Measurements from ENCODE around the gene FZR1.

FZR1 gene

GRCh38 chr19:3465552-3465951 is 40.6 kb upstream of the FZR1 start:
- DNase-seq = no peak
- Histone ChIP-seq H2BK12ac (ENCODE audit: low read length in 2 of 2) (peak overlapping the region in 1 of 2 experiments; percentile 29), H3K4ac (ENCODE audit: low read depth in 1 of 2, low read length in 2 of 2) (no peak overlapping the region), H2AK5ac (ENCODE audit: low read length, severe bottlenecking) (peak overlapping the region; percentile 45), H2BK5ac (ENCODE audit: low read depth, low read length, poor library complexity, severe bottlenecking) (no peak overlapping the region), H3K79me1 (replicated peaks; ENCODE audit: low read length, poor library complexity, severe bottlenecking) (peaks cover 8% of the 10 kb centered on the region), H3K14ac (ENCODE audit: low read length in 2 of 2) (no peak overlapping the region), H2BK120ac (ENCODE audit: low read depth, low read length) (no peak overlapping the region), H3K27me3 (ENCODE audit: control insufficient read depth in 1 of 2, insufficient read depth in 1 of 2, low read length in 2 of 2) (no peaks in the 10 kb centered on the region), H3K4me2 (ENCODE audit: low read length, poor library complexity, severe bottlenecking) (no peak overlapping the region), H2AFZ (ENCODE audit: low read depth, low read length) (no peak overlapping the region), H3K23ac (ENCODE audit: low read length in 2 of 2) (no peak overlapping the region), H3K4me3 (ENCODE audit: insufficient read depth in 1 of 2, low read depth in 1 of 2, low read length in 2 of 2) (no peak overlapping the region), H3K27ac (ENCODE audit: low read length, poor library complexity, severe bottlenecking) (no peak overlapping the region), H3K4me1 (ENCODE audit: control insufficient read depth, insufficient read depth, low read depth, low read length) (peaks cover 23% of the 10 kb centered on the region), H3K18ac (ENCODE audit: low read depth in 1 of 2, low read length in 2 of 2) (no peak overlapping the region), H3K9me3 (ENCODE audit: control insufficient read depth, low read length) (no peaks in the 10 kb centered on the region), H4K8ac (ENCODE audit: low read length) (peak overlapping the region; percentile 39), H3K36me3 (ENCODE audit: control insufficient read depth in 1 of 2, insufficient read depth in 2 of 2, low read depth in 1 of 2, low read length in 2 of 2) (peaks cover 23 to 41% of the 10 kb centered on the region in 2 experiments), H4K91ac (ENCODE audit: low read length) (peak overlapping the region; percentile 46), H2BK15ac (ENCODE audit: low read depth, poor library complexity, severe bottlenecking) (no peak overlapping the region), H3K9ac (ENCODE audit: low read length) (no peak overlapping the region)
- WGBS = 55% methylated on average over 7 of the region's 7 CpGs

GRCh38 chr19:3466635-3467034 is 39.5 kb upstream of the FZR1 start:
- H2BK5ac ChIP-seq (ENCODE audit: low read depth, low read length, poor library complexity, severe bottlenecking) = no peak overlapping the region
- no peak overlapping the region for H3K23ac ChIP-seq (ENCODE audit: low read length in 2 of 2)
- no peaks in the 10 kb centered on the region for H3K27me3 ChIP-seq (ENCODE audit: control insufficient read depth in 1 of 2, insufficient read depth in 1 of 2, low read length in 2 of 2)
- no peak overlapping the region for H2BK15ac ChIP-seq (ENCODE audit: low read depth, poor library complexity, severe bottlenecking)
- H3K9ac ChIP-seq (ENCODE audit: low read length) = no peak overlapping the region
- peaks cover 16 to 35% of the 10 kb centered on the region in 2 experiments for H3K36me3 ChIP-seq (ENCODE audit: control insufficient read depth in 1 of 2, insufficient read depth in 2 of 2, low read depth in 1 of 2, low read length in 2 of 2)
- peaks cover 20% of the 10 kb centered on the region for H3K4me1 ChIP-seq (ENCODE audit: control insufficient read depth, insufficient read depth, low read depth, low read length)
- no peak overlapping the region for H3K4ac ChIP-seq (ENCODE audit: low read depth in 1 of 2, low read length in 2 of 2)
- H3K4me2 ChIP-seq (ENCODE audit: low read length, poor library complexity, severe bottlenecking) = no peak overlapping the region
- no peak overlapping the region for H3K18ac ChIP-seq (ENCODE audit: low read depth in 1 of 2, low read length in 2 of 2)
- H2AK5ac ChIP-seq (ENCODE audit: low read length, severe bottlenecking) = no peak overlapping the region
- no peak overlapping the region for H2BK120ac ChIP-seq (ENCODE audit: low read depth, low read length)
- H3K79me1 ChIP-seq (replicated peaks; ENCODE audit: low read length, poor library complexity, severe bottlenecking) = peaks cover 6% of the 10 kb centered on the region
- H2BK12ac ChIP-seq (ENCODE audit: low read length in 2 of 2) = no peak overlapping the region
- H3K9me3 ChIP-seq (ENCODE audit: control insufficient read depth, low read length) = no peaks in the 10 kb centered on the region
- DNase-seq = no peak
- no peak overlapping the region for H3K14ac ChIP-seq (ENCODE audit: low read length in 2 of 2)
- H2AFZ ChIP-seq (ENCODE audit: low read depth, low read length) = no peak overlapping the region
- no peak overlapping the region for H3K27ac ChIP-seq (ENCODE audit: low read length, poor library complexity, severe bottlenecking)
- H4K91ac ChIP-seq (ENCODE audit: low read length) = no peak overlapping the region
- H3K4me3 ChIP-seq (ENCODE audit: insufficient read depth in 1 of 2, low read depth in 1 of 2, low read length in 2 of 2) = no peak overlapping the region
- 91% methylated on average over 9 of the region's 9 CpGs for WGBS
- no peak overlapping the region for H4K8ac ChIP-seq (ENCODE audit: low read length)

GRCh38 chr19:3467437-3468198 is 38.5 kb upstream of the FZR1 start:
- H3K9me3 ChIP-seq (ENCODE audit: control insufficient read depth, low read length) = no peaks in the 10 kb centered on the region
- H3K4ac ChIP-seq (ENCODE audit: low read depth in 1 of 2, low read length in 2 of 2) = no peak overlapping the region
- H3K23ac ChIP-seq (ENCODE audit: low read length in 2 of 2) = no peak overlapping the region
- WGBS = 99% methylated on average over 9 of the region's 10 CpGs
- peaks cover 12 to 31% of the 10 kb centered on the region in 2 experiments for H3K36me3 ChIP-seq (ENCODE audit: control insufficient read depth in 1 of 2, insufficient read depth in 2 of 2, low read depth in 1 of 2, low read length in 2 of 2)
- no peak overlapping the region for H2BK120ac ChIP-seq (ENCODE audit: low read depth, low read length)
- no peak overlapping the region for H2BK5ac ChIP-seq (ENCODE audit: low read depth, low read length, poor library complexity, severe bottlenecking)
- H4K8ac ChIP-seq (ENCODE audit: low read length) = no peak overlapping the region
- no peak overlapping the region for H2BK12ac ChIP-seq (ENCODE audit: low read length in 2 of 2)
- H3K27me3 ChIP-seq (ENCODE audit: control insufficient read depth in 1 of 2, insufficient read depth in 1 of 2, low read length in 2 of 2) = no peaks in the 10 kb centered on the region
- no peak overlapping the region for H2AFZ ChIP-seq (ENCODE audit: low read depth, low read length)
- H2AK5ac ChIP-seq (ENCODE audit: low read length, severe bottlenecking) = no peak overlapping the region
- H3K4me1 ChIP-seq (ENCODE audit: control insufficient read depth, insufficient read depth, low read depth, low read length) = peaks cover 20% of the 10 kb centered on the region
- DNase-seq = no peak
- H3K9ac ChIP-seq (ENCODE audit: low read length) = no peak overlapping the region
- no peak overlapping the region for H3K18ac ChIP-seq (ENCODE audit: low read depth in 1 of 2, low read length in 2 of 2)
- H3K4me2 ChIP-seq (ENCODE audit: low read length, poor library complexity, severe bottlenecking) = no peak overlapping the region
- H4K91ac ChIP-seq (ENCODE audit: low read length) = no peak overlapping the region
- H3K79me1 ChIP-seq (replicated peaks; ENCODE audit: low read length, poor library complexity, severe bottlenecking) = peaks cover 6% of the 10 kb centered on the region
- no peak overlapping the region for H2BK15ac ChIP-seq (ENCODE audit: low read depth, poor library complexity, severe bottlenecking)
- H3K4me3 ChIP-seq (ENCODE audit: insufficient read depth in 1 of 2, low read depth in 1 of 2, low read length in 2 of 2) = no peak overlapping the region
- no peak overlapping the region for H3K14ac ChIP-seq (ENCODE audit: low read length in 2 of 2)
- no peak overlapping the region for H3K27ac ChIP-seq (ENCODE audit: low read length, poor library complexity, severe bottlenecking)

GRCh38 chr19:3468211-3468610 is 37.9 kb upstream of the FZR1 start:
- H3K4me2 ChIP-seq (ENCODE audit: low read length, poor library complexity, severe bottlenecking) = no peak overlapping the region
- no peak overlapping the region for H3K4ac ChIP-seq (ENCODE audit: low read depth in 1 of 2, low read length in 2 of 2)
- no peak overlapping the region for H3K23ac ChIP-seq (ENCODE audit: low read length in 2 of 2)
- H3K27ac ChIP-seq (ENCODE audit: low read length, poor library complexity, severe bottlenecking) = no peak overlapping the region
- no peak overlapping the region for H4K91ac ChIP-seq (ENCODE audit: low read length)
- no peak overlapping the region for H4K8ac ChIP-seq (ENCODE audit: low read length)
- peaks cover 18% of the 10 kb centered on the region for H3K4me1 ChIP-seq (ENCODE audit: control insufficient read depth, insufficient read depth, low read depth, low read length)
- H3K9ac ChIP-seq (ENCODE audit: low read length) = no peak overlapping the region
- no peak for DNase-seq
- H2BK12ac ChIP-seq (ENCODE audit: low read length in 2 of 2) = no peak overlapping the region
- no peak overlapping the region for H3K18ac ChIP-seq (ENCODE audit: low read depth in 1 of 2, low read length in 2 of 2)
- no peak overlapping the region for H2BK5ac ChIP-seq (ENCODE audit: low read depth, low read length, poor library complexity, severe bottlenecking)
- peaks cover 10 to 26% of the 10 kb centered on the region in 2 experiments for H3K36me3 ChIP-seq (ENCODE audit: control insufficient read depth in 1 of 2, insufficient read depth in 2 of 2, low read depth in 1 of 2, low read length in 2 of 2)
- H3K9me3 ChIP-seq (ENCODE audit: control insufficient read depth, low read length) = no peaks in the 10 kb centered on the region
- H3K79me1 ChIP-seq (replicated peaks; ENCODE audit: low read length, poor library complexity, severe bottlenecking) = peaks cover 6% of the 10 kb centered on the region
- H2AK5ac ChIP-seq (ENCODE audit: low read length, severe bottlenecking) = no peak overlapping the region
- WGBS = 100% methylated on average over 2 of the region's 3 CpGs
- H2BK15ac ChIP-seq (ENCODE audit: low read depth, poor library complexity, severe bottlenecking) = no peak overlapping the region
- H3K27me3 ChIP-seq (ENCODE audit: control insufficient read depth in 1 of 2, insufficient read depth in 1 of 2, low read length in 2 of 2) = no peaks in the 10 kb centered on the region
- H3K4me3 ChIP-seq (ENCODE audit: insufficient read depth in 1 of 2, low read depth in 1 of 2, low read length in 2 of 2) = no peak overlapping the region
- H3K14ac ChIP-seq (ENCODE audit: low read length in 2 of 2) = no peak overlapping the region
- no peak overlapping the region for H2BK120ac ChIP-seq (ENCODE audit: low read depth, low read length)
- no peak overlapping the region for H2AFZ ChIP-seq (ENCODE audit: low read depth, low read length)
